ENCODE measurements around the gene PNMA6F.
"Not testable (repeated sequence)": the region's sequence is repeated elsewhere in the genome, so short reads cannot be mapped to it uniquely, and the experiment has no call there.

DNA sequence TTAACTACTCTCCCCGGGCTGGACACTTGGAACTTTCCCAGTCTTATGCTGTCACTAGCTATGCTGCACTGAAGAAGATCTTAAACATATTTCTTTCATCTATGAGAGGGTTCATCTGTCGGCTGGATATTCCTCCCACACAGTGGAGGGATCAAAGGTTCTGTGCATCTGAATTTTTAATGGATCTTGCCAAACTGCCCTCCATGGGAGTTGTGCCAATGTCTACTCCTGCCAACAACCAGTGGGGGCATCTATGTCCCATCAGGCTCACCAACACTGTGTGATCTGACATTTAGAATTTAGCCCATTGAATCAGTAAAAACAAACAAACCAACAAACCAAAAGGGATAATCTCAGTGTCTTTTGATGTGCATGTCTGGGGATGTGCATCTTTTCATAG lies 32.8 kb downstream of the PNMA6F start:
- TF ChIP-seq, protein P1, sequence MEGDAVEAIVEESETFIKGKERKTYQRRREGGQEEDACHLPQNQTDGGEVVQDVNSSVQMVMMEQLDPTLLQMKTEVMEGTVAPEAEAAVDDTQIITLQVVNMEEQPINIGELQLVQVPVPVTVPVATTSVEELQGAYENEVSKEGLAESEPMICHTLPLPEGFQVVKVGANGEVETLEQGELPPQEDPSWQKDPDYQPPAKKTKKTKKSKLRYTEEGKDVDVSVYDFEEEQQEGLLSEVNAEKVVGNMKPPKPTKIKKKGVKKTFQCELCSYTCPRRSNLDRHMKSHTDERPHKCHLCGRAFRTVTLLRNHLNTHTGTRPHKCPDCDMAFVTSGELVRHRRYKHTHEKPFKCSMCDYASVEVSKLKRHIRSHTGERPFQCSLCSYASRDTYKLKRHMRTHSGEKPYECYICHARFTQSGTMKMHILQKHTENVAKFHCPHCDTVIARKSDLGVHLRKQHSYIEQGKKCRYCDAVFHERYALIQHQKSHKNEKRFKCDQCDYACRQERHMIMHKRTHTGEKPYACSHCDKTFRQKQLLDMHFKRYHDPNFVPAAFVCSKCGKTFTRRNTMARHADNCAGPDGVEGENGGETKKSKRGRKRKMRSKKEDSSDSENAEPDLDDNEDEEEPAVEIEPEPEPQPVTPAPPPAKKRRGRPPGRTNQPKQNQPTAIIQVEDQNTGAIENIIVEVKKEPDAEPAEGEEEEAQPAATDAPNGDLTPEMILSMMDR (IDR thresholded peaks at IDR 0.05; ENCODE audit: low read depth, low read length, poor library complexity, severe bottlenecking) = not testable (repeated sequence)
- TF ChIP-seq EZH2phosphoT487 (IDR thresholded peaks at IDR 0.05; ENCODE audit: borderline replicate concordance, low read length) = not testable (repeated sequence)
